SK-N-SH (cell line): ENCODE data around the gene EBF3. TPM values are rescaled to one million over a fixed set of nuclear protein-coding genes. Genes with fewer than 3 reads are reported as not detected.

Experiments used
- CTCF ChIA-PET: fragments of 300-600, 350-600 bp; formaldehyde crosslinking; extraction: SDS; loops from one replicate; lab custom pipeline; 2021; lab: Yijun Ruan, JAX
- POLR2A ChIA-PET: fragments of 350-600 bp; sonication (Branson Sonifier 250); formaldehyde crosslinking; extraction: SDS; loops from one replicate; lab custom pipeline; 2020; ENCODE audit warnings: antibody characterized with exemption, inconsistent platforms; lab: Yijun Ruan, JAX
- DNase-seq: peaks from one replicate; pipeline ENCODE4 v3.0.0; 2012
- H2AFZ ChIP-seq: fragments of 200-600 bp; sonication (generic); 2 replicates; pipeline ENCODE4 v1.8.1; 2016; ENCODE audit warnings: antibody characterized with exemption, mild to moderate bottlenecking, low read depth
- H3F3A ChIP-seq: fragments of 200-600 bp; sonication (generic); replicated peaks from 2 replicates; pipeline ENCODE3; 2016; ENCODE audit warnings: antibody characterized with exemption, mild to moderate bottlenecking; ENCODE audit not compliant: insufficient read depth
- H3K27ac ChIP-seq, 2 experiments: fragments of 200-500 bp in 1 of 2; fragments of 200-600 bp in 1 of 2; sonication (Bioruptor generic) in 1 of 2; sonication (generic), shearing (Covaris generic) in 1 of 2; 2 replicates each; pipeline versions ENCODE4 v1.5.1 to v1.6.1; 2014 to 2016; ENCODE audit warnings: low read depth in 2 of 2, inconsistent platforms in 1 of 2, low read length in 1 of 2, mild to moderate bottlenecking in 1 of 2, mixed read lengths in 1 of 2
- H3K27me3 ChIP-seq: fragments of 200-600 bp; sonication (generic), shearing (Covaris generic); 2 replicates; pipeline ENCODE4 v1.6.1; 2016; ENCODE audit warnings: mixed run types; ENCODE audit not compliant: insufficient read depth
- H3K36me3 ChIP-seq, 2 experiments: fragments of 200-500 bp in 1 of 2; fragments of 200-600 bp in 1 of 2; sonication (Bioruptor generic) in 1 of 2; sonication (generic) in 1 of 2; replicated peaks in 1 of 2; 2 replicates each; pipeline versions ENCODE3 to v1.5.1; 2014 to 2016; ENCODE audit warnings: low read length in 1 of 2, mild to moderate bottlenecking in 1 of 2; ENCODE audit not compliant: insufficient read depth in 2 of 2, control insufficient read depth in 1 of 2
- H3K4me1 ChIP-seq, 2 experiments: fragments of 200-500 bp in 1 of 2; fragments of 200-600 bp in 1 of 2; sonication (Bioruptor generic) in 1 of 2; sonication (generic), shearing (Covaris generic) in 1 of 2; 2 replicates each; pipeline versions ENCODE4 v1.5.1 to v1.6.1; 2014 to 2016; ENCODE audit warnings: low read depth in 1 of 2, low read length in 1 of 2, mixed run types in 1 of 2; ENCODE audit not compliant: insufficient read depth in 2 of 2, control insufficient read depth in 1 of 2
- H3K4me2 ChIP-seq: fragments of 200-600 bp; sonication (generic), shearing (Covaris generic); 2 replicates; pipeline ENCODE4 v1.6.1; 2017; ENCODE audit warnings: mixed run types
- H3K4me3 ChIP-seq, 2 experiments: fragments of 200-500 bp in 1 of 2; fragments of 200-600 bp in 1 of 2; sonication (Bioruptor generic) in 1 of 2; sonication (generic), shearing (Covaris generic) in 1 of 2; 2 replicates each; pipeline versions ENCODE4 v1.5.1 to v1.8.1; 2014 to 2016; ENCODE audit warnings: low read depth in 2 of 2, inconsistent platforms in 1 of 2, low read length in 1 of 2, mild to moderate bottlenecking in 1 of 2, mixed read lengths in 1 of 2, moderate library complexity in 1 of 2
- H3K79me2 ChIP-seq: fragments of 200-600 bp; sonication (generic); 2 replicates; pipeline ENCODE4 v1.8.1; 2017; ENCODE audit warnings: mild to moderate bottlenecking; ENCODE audit not compliant: insufficient read depth
- H3K9ac ChIP-seq: fragments of 200-600 bp; sonication (generic); 2 replicates; pipeline ENCODE4 v1.6.1; 2017; ENCODE audit warnings: mixed run types
- H3K9me2 ChIP-seq: fragments of 200-600 bp; sonication (generic); 2 replicates; pipeline ENCODE4 v1.6.1; 2017; ENCODE audit warnings: mixed run types
- H3K9me3 ChIP-seq: fragments of 200-600 bp; sonication (generic); 2 replicates; pipeline ENCODE4 v1.6.1; 2017; ENCODE audit warnings: mixed run types, mild to moderate bottlenecking, moderate library complexity
- H4K20me1 ChIP-seq: fragments of 200-600 bp; sonication (generic); 2 replicates; pipeline ENCODE4 v1.6.1; 2017; ENCODE audit warnings: mild to moderate bottlenecking, mixed run types; ENCODE audit not compliant: insufficient read depth
- CHD2 ChIP-seq: fragments of 150-350 bp; IDR thresholded peaks from 2 replicates; pipeline ENCODE4 v1.6.1; 2018; ENCODE audit warnings: low read length; ENCODE audit not compliant: partially characterized antibody
- CTCF ChIP-seq: fragments of 200-600 bp; sonication (generic); IDR thresholded peaks from 2 replicates; pipeline ENCODE4 v1.6.1; 2017; ENCODE audit warnings: antibody characterized with exemption, mild to moderate bottlenecking, moderate library complexity
- ELF1 ChIP-seq: IDR thresholded peaks from 2 replicates; pipeline ENCODE4 v1.4.0; 2012
- EP300 ChIP-seq, 2 experiments: IDR thresholded peaks; 2 replicates each; pipeline versions ENCODE4 v1.4.0 to v1.6.1; 2012; ENCODE audit warnings: borderline replicate concordance in 1 of 2, low read depth in 1 of 2, low read length in 1 of 2
- FOXJ3 ChIP-seq: sonication (generic); formaldehyde crosslinking; IDR thresholded peaks from 2 replicates; pipeline ENCODE4 v1.5.1; 2020; ENCODE audit warnings: mild to moderate bottlenecking, missing genetic modification reagents
- MAX ChIP-seq: IDR thresholded peaks from 2 replicates; pipeline ENCODE4 v1.4.0; 2012; ENCODE audit warnings: low read depth
- RAD21 ChIP-seq: IDR thresholded peaks from 2 replicates; pipeline ENCODE4 v1.6.1; 2012; ENCODE audit warnings: mild to moderate bottlenecking, low read length
- RCOR1 ChIP-seq: fragments of 150-350 bp; IDR thresholded peaks from 2 replicates; pipeline ENCODE4 v1.6.1; 2017; ENCODE audit warnings: antibody characterized with exemption, low read length
- RFX5 ChIP-seq: IDR thresholded peaks from 2 replicates; pipeline ENCODE4 v1.6.1; 2012; ENCODE audit warnings: mild to moderate bottlenecking, improper control_type of control experiment, low read length
- RXRA ChIP-seq: IDR thresholded peaks from 2 replicates; pipeline ENCODE4 v1.4.0; 2012; ENCODE audit warnings: low read depth, mild to moderate bottlenecking, borderline replicate concordance
- SMC3 ChIP-seq: IDR thresholded peaks from 2 replicates; pipeline ENCODE4 v1.6.1; 2012; ENCODE audit warnings: low read depth, low read length, improper control_type of control experiment
- TEAD4 ChIP-seq: IDR thresholded peaks from 2 replicates; pipeline ENCODE4 v1.4.0; 2012; ENCODE audit warnings: mild to moderate bottlenecking, borderline replicate concordance; ENCODE audit not compliant: insufficient read depth
- USF1 ChIP-seq: IDR thresholded peaks from 2 replicates; pipeline ENCODE4 v1.4.0; 2012; ENCODE audit warnings: low read depth, borderline replicate concordance
- USF2 ChIP-seq: fragments of 150-350 bp; IDR thresholded peaks from 2 replicates; pipeline ENCODE4 v1.6.1; 2017; ENCODE audit warnings: antibody characterized with exemption, low read length, low read depth, borderline replicate concordance
- WGBS: methylation state at CpG from one replicate; pipeline ENCODE4 v1.1.6; 2017; ENCODE audit warnings: low lambda C conversion rate; 5-methylcytosine and 5-hydroxymethylcytosine counted together
- polyA plus RNA-seq, 3 experiments: library from polyadenylated mRNA; depleted of rRNA; stranded (reverse); fragments of >200 nt; gene quantifications; 2 replicates each; pipeline ENCODE4 v1.2.3, GENCODE V29; 2012

EBF3 gene
- polyA plus RNA-seq, 1 of the 3 experiments (the other 2 are of a cell fraction): not detected

GRCh38 chr10:129867631-129868179, 96.4 kb downstream of the EBF3 start:
- Histone ChIP-seq H4K20me1 (no peaks in the 10 kb centered on the region), H3K79me2 (no peaks in the 10 kb centered on the region), H3K27me3 (no peaks in the 10 kb centered on the region), H3F3A (no peaks in the 10 kb centered on the region), H3K36me3 (no peaks in the 10 kb centered on the region), H3K27ac (no peak overlapping the region), H3K9ac (no peak overlapping the region), H2AFZ (no peak overlapping the region), H3K4me3 (no peak overlapping the region), H3K9me3 (peaks cover 4% of the 10 kb centered on the region; the same call in 1 of the 2 replicates), H3K4me2 (no peak overlapping the region), H3K9me2 (no peaks in the 10 kb centered on the region), H3K4me1 (peaks cover 0 to 25% of the 10 kb centered on the region in 2 experiments; a peak in 1 of 4 replicates)
- no peak for DNase-seq
- no peak for TF ChIP-seq ELF1
- TF ChIP-seq SMC3: no peak
- TF ChIP-seq MAX: no peak
- ChIA-PET POLR2A (no interaction called here), CTCF (interaction anchor here (2.7 to 2.8 kb wide), 2 partner anchors 14 to 21 kb away, joined by 8 to 10 read pairs; no protein-coding TSS in a partner anchor)
- 83% methylated on average over 28 of the region's 36 CpGs for WGBS

- no peak for TF ChIP-seq USF2
- TF ChIP-seq RAD21: no peak
- no peak for TF ChIP-seq EP300 (IDR thresholded peaks at IDR 0.05; ENCODE audit: borderline replicate concordance in 1 of 2, low read depth in 1 of 2, low read length in 1 of 2)
- no peak for TF ChIP-seq RFX5
- no peak for TF ChIP-seq RCOR1
- TF ChIP-seq CHD2: no peak
- TF ChIP-seq TEAD4: no peak
- no peak for TF ChIP-seq RXRA
- TF ChIP-seq USF1: no peak
- TF ChIP-seq CTCF: no peak
- no peak for TF ChIP-seq FOXJ3 (CRISPR knock-in tag)
- H3F3A ChIP-seq: no peaks in the 10 kb centered on the region
- no peaks in the 10 kb centered on the region for H3K9me2 ChIP-seq
- no peak overlapping the region for H3K4me2 ChIP-seq
- DNase-seq: no peak
- H3K36me3 ChIP-seq: no peaks in the 10 kb centered on the region
- no peak overlapping the region for H3K27ac ChIP-seq
- ChIA-PET POLR2A (no interaction called here), CTCF (interaction anchor here (1.0 to 2.8 kb wide), 2 partner anchors 22 to 105 kb away, joined by 4 to 8 read pairs; no protein-coding TSS in a partner anchor)
- H3K4me1 ChIP-seq: peaks cover 0 to 25% of the 10 kb centered on the region in 2 experiments; a peak in 1 of 4 replicates
- WGBS: 61% methylated on average over 15 of the region's 16 CpGs
- H3K4me3 ChIP-seq: no peak overlapping the region
- no peaks in the 10 kb centered on the region for H3K9me3 ChIP-seq
- H3K27me3 ChIP-seq: no peaks in the 10 kb centered on the region
- no peak overlapping the region for H3K9ac ChIP-seq
- H3K79me2 ChIP-seq: no peaks in the 10 kb centered on the region
- no peaks in the 10 kb centered on the region for H4K20me1 ChIP-seq
- no peak overlapping the region for H2AFZ ChIP-seq
Observed at GRCh38 chr10:129866894-129867293, 97.2 kb downstream of the EBF3 start.
